A549 treated with AZD2906 at 1 μM for 4 hours (cell line): ENCODE results near the gene SOHLH1. TPM values are rescaled to one million over a fixed set of nuclear protein-coding genes. Genes with fewer than 3 reads are reported as not detected.

Source experiments
- total RNA-seq: library from RNA; stranded (reverse); fragments of 200-300 nt; extraction: Qiagen RNA extraction; gene quantifications from 5 replicates; pipeline ENCODE4 v1.2.3, GENCODE V29; 2022

The SOHLH1 gene, protein sequence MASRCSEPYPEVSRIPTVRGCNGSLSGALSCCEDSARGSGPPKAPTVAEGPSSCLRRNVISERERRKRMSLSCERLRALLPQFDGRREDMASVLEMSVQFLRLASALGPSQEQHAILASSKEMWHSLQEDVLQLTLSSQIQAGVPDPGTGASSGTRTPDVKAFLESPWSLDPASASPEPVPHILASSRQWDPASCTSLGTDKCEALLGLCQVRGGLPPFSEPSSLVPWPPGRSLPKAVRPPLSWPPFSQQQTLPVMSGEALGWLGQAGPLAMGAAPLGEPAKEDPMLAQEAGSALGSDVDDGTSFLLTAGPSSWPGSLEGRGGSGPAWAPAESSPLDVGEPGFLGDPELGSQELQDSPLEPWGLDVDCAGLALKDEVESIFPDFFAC
- total RNA-seq = 0.05 to 0.08 TPM (median 0.05 TPM) in 3 of 5 replicates, not detected in the others

DNA sequence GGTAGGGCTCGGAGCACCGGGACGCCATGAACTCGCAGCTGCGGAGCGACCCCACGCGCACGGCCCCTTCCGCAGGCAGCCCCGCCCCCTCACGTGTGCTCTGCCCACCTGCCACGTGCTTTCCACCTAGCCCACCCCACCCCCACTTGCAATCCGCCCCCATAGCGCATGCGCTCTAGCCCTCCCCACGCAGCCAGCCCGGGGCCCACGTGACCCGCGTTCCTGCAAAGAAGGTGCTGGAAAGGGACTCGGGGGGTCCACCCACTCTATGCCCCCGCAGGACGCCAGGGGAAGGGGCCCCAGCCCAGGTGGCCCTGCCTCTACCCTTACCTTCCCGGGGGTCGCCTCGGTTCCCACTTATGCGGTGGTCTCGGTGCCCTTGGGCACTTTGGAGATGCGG is at the start of gene SOHLH1:
Gene SOHLH1, minus strand, starts transcription at position 42 of the 400 bp plus-strand sequence. Its CDS starts 14 bp downstream, at position 28.

GRCh38 chr9:135701959-135702721 is 2.9 kb upstream of the SOHLH1 start, which contains the start of gene KCNT1:
Gene KCNT1, plus strand, starts transcription at chr9:135702185. Its CDS starts 74 bp downstream, at chr9:135702259.

GRCh38 chr9:135662758-135663450 is 36.4 kb downstream of the SOHLH1 start, which contains the start of gene LCN9:
Gene LCN9, plus strand, starts transcription at chr9:135663309. Its CDS starts 13 bp downstream, at chr9:135663322.

Other genes starting within 250 kb of the SOHLH1 start
- gene PPP1R26, start 219.7 kb downstream of the SOHLH1 start, total RNA-seq = 17.3 to 19.8 TPM (median 19.0 TPM) in 5 replicates
- 106 to 137 TPM (median 131 TPM) in 5 replicates for gene MRPS2, start 198.8 kb downstream of the SOHLH1 start, total RNA-seq
- 0.17 to 0.26 TPM (median 0.20 TPM) in 3 of 5 replicates, not detected in the others for gene LCN1, start 178.0 kb downstream of the SOHLH1 start, total RNA-seq
- 0.15 TPM in 2 of 5 replicates, not detected in the others for gene OBP2A, start 153.4 kb downstream of the SOHLH1 start, total RNA-seq
- 0.24 to 0.43 TPM (median 0.26 TPM) in 5 replicates for gene PAEP, start 137.7 kb downstream of the SOHLH1 start, total RNA-seq
- gene GLT6D1, start 59.9 kb downstream of the SOHLH1 start, total RNA-seq = not detected in 5 replicates
- not detected in 5 replicates for gene LCN9, start 36.2 kb downstream of the SOHLH1 start, total RNA-seq
- 0.02 to 0.05 TPM in 2 of 5 replicates, not detected in the others for gene KCNT1, start 2.7 kb upstream of the SOHLH1 start, total RNA-seq
- gene CAMSAP1, start 208.1 kb upstream of the SOHLH1 start, total RNA-seq = 19.3 to 25.2 TPM (median 19.8 TPM) in 5 replicates